Naive B cell (primary cell): ENCODE measurements around the gene SCAMP3. TPM values are rescaled to one million over a fixed set of nuclear protein-coding genes. Genes with fewer than 3 reads are reported as not detected.
A peak's percentile ranks its signal among the peaks of the same experiment; 100 is the strongest.
"Not testable (repeated sequence)": the region's sequence is repeated elsewhere in the genome, so short reads cannot be mapped to it uniquely, and the experiment has no call there.

ENCODE experiments used
- ATAC-seq, 2 donors: fragments of 150-1000 bp; cut with Tn5 transposase; 2 replicates each; pipeline ENCODE4 v1.10.0; 2021; ENCODE audit warnings: low read depth in 2 of 2, mild to moderate bottlenecking in 2 of 2, moderate library complexity in 2 of 2
- DNase-seq: peaks from one replicate; pipeline ENCODE4 v3.0.0; 2022
- H3K27ac Mint-ChIP-seq, 6 donors: one replicate each; pipeline ENCODE4 v1.8.0; 2020 to 2022; ENCODE audit warnings: mild to moderate bottlenecking in 6 of 6, mixed read lengths in 6 of 6, moderate library complexity in 5 of 6, inconsistent platforms in 2 of 6
- H3K27me3 Mint-ChIP-seq, 3 donors: one replicate each; pipeline ENCODE4 v1.8.0; 2021 to 2022; ENCODE audit warnings: mixed read lengths in 3 of 3, mild to moderate bottlenecking in 1 of 3
- H3K36me3 Mint-ChIP-seq, 2 donors: one replicate each; pipeline ENCODE4 v1.8.0; 2020 to 2022; ENCODE audit warnings: mixed read lengths in 2 of 2, inconsistent platforms in 1 of 2, mild to moderate bottlenecking in 1 of 2
- H3K4me1 Mint-ChIP-seq, 3 donors: one replicate each; pipeline ENCODE4 v1.8.0; 2020 to 2022; ENCODE audit warnings: mixed read lengths in 3 of 3, inconsistent platforms in 1 of 3, mild to moderate bottlenecking in 1 of 3, moderate library complexity in 1 of 3
- H3K4me3 Mint-ChIP-seq, 8 donors: one replicate each; pipeline ENCODE4 v1.8.0; 2020 to 2022; ENCODE audit warnings: mild to moderate bottlenecking in 8 of 8, mixed read lengths in 8 of 8, moderate library complexity in 8 of 8, inconsistent platforms in 2 of 8
- H3K9me3 Mint-ChIP-seq, 7 donors: one replicate each; pipeline ENCODE4 v1.8.0; 2020 to 2022; ENCODE audit warnings: mixed read lengths in 7 of 7, mild to moderate bottlenecking in 5 of 7, inconsistent platforms in 2 of 7, moderate library complexity in 1 of 7
- polyA plus RNA-seq, 6 donors: library from polyadenylated mRNA; unstranded; fragments of 300-500 nt; fragmentation: Illumina TruSeq; gene quantifications; one replicate each; pipeline ENCODE4 v1.2.3, GENCODE V29; 2021; ENCODE audit warnings: low read depth in 6 of 6

SCAMP3 gene
- polyA plus RNA-seq, 6 donors from 2014 or later: 100 to 142 (median 125) TPM

- Mint-ChIP-seq H3K4me1 (peaks cover 0 to 12% (median 12%) of the 10 kb centered on the region in 3 donors), H3K27ac (no peak overlapping the region), H3K27me3 (peaks cover 35 to 54% (median 50%) of the 10 kb centered on the region in 3 donors), H3K4me3 (peak overlapping the region in 1 of 8 donors; percentile 22), H3K9me3 (peaks cover 0 to 3% (median 0%) of the 10 kb centered on the region in 7 donors), H3K36me3 (no peaks in the 10 kb centered on the region)
- no peak for DNase-seq
- no peak for ATAC-seq
Measured at GRCh38 chr1:155295942-155296267, 33.7 kb upstream of the SCAMP3 start.

- Mint-ChIP-seq H3K9me3 (peaks cover 0 to 3% (median 0%) of the 10 kb centered on the region in 7 donors), H3K27ac (no peak overlapping the region), H3K4me1 (peaks cover 0 to 12% (median 12%) of the 10 kb centered on the region in 3 donors), H3K36me3 (no peaks in the 10 kb centered on the region), H3K4me3 (peak overlapping the region in 1 of 8 donors; percentile 22), H3K27me3 (peaks cover 35 to 54% (median 52%) of the 10 kb centered on the region in 3 donors)
- ATAC-seq (no peak), DNase-seq (no peak)
Measured at GRCh38 chr1:155295183-155295941, 33.2 kb upstream of the SCAMP3 start.

- Mint-ChIP-seq H3K4me1 (peaks cover 0 to 12% (median 12%) of the 10 kb centered on the region in 3 donors), H3K27ac (no peak overlapping the region), H3K9me3 (peaks cover 0 to 3% (median 0%) of the 10 kb centered on the region in 7 donors), H3K4me3 (peak overlapping the region in 4 of 8 donors; percentile 9 to 76 (median 38)), H3K36me3 (no peaks in the 10 kb centered on the region), H3K27me3 (peaks cover 35 to 59% (median 54%) of the 10 kb centered on the region in 3 donors)
- ATAC-seq (no peak), DNase-seq (no peak)
Measured at GRCh38 chr1:155294520-155295182, 32.5 kb upstream of the SCAMP3 start.

GRCh38 chr1:155293086-155293749, 31.1 kb upstream of the SCAMP3 start:
- peaks cover 35 to 59% (median 48%) of the 10 kb centered on the region in 3 donors for H3K27me3 Mint-ChIP-seq
- ATAC-seq (no peak), DNase-seq (no peak)
- H3K4me3 Mint-ChIP-seq: no peak overlapping the region
- H3K27ac Mint-ChIP-seq: peak overlapping the region in 1 of 6 donors; percentile 71
- peaks cover 0 to 12% (median 12%) of the 10 kb centered on the region in 3 donors for H3K4me1 Mint-ChIP-seq
- H3K36me3 Mint-ChIP-seq: no peaks in the 10 kb centered on the region
- H3K9me3 Mint-ChIP-seq: peaks cover 0 to 3% (median 0%) of the 10 kb centered on the region in 7 donors

GRCh38 chr1:155291006-155291405, 28.8 kb upstream of the SCAMP3 start:
- ATAC-seq, H3K4me1 Mint-ChIP-seq, H3K36me3 Mint-ChIP-seq, DNase-seq, H3K4me3 Mint-ChIP-seq, H3K27ac Mint-ChIP-seq, H3K9me3 Mint-ChIP-seq: not testable (repeated sequence)
- peaks cover 17 to 37% (median 28%) of the 10 kb centered on the region in 3 donors for H3K27me3 Mint-ChIP-seq

- no peak overlapping the region for H3K4me3 Mint-ChIP-seq
- H3K27ac Mint-ChIP-seq: no peak overlapping the region
- H3K4me1 Mint-ChIP-seq: no peaks in the 10 kb centered on the region
- H3K36me3 Mint-ChIP-seq: no peaks in the 10 kb centered on the region
- no peaks in the 10 kb centered on the region for H3K9me3 Mint-ChIP-seq
- no peak for DNase-seq
- no peak for ATAC-seq
- H3K27me3 Mint-ChIP-seq: peaks cover 0 to 18% (median 5%) of the 10 kb centered on the region in 3 donors
Measured at GRCh38 chr1:155287987-155288543, 25.9 kb upstream of the SCAMP3 start.

- Mint-ChIP-seq H3K9me3 (no peaks in the 10 kb centered on the region), H3K36me3 (no peaks in the 10 kb centered on the region), H3K27ac (peak overlapping the region in 2 of 6 donors; percentile 5 to 60), H3K27me3 (peaks cover 0 to 13% (median 1%) of the 10 kb centered on the region in 3 donors), H3K4me1 (no peaks in the 10 kb centered on the region), H3K4me3 (no peak overlapping the region)
- no peak for DNase-seq
- no peak for ATAC-seq
Measured at GRCh38 chr1:155286544-155286943, 24.4 kb upstream of the SCAMP3 start.

GRCh38 chr1:155285631-155286044, 23.5 kb upstream of the SCAMP3 start:
- H3K27ac Mint-ChIP-seq: no peak overlapping the region
- H3K9me3 Mint-ChIP-seq: no peaks in the 10 kb centered on the region
- no peak for ATAC-seq

GRCh38 chr1:155285063-155285462, 22.9 kb upstream of the SCAMP3 start:
- Mint-ChIP-seq H3K9me3 (no peaks in the 10 kb centered on the region), H3K27me3 (peaks cover 0 to 3% (median 0%) of the 10 kb centered on the region in 3 donors), H3K4me3 (peak overlapping the region in 1 of 8 donors; percentile 61), H3K4me1 (no peaks in the 10 kb centered on the region), H3K36me3 (no peaks in the 10 kb centered on the region), H3K27ac (peak overlapping the region in 1 of 6 donors; percentile 42)
- ATAC-seq: no peak
- DNase-seq: no peak

More at GRCh38 chr1:155285631-155286044, 23.5 kb upstream of the SCAMP3 start:
- no peak for DNase-seq
- H3K4me3 Mint-ChIP-seq: no peak overlapping the region
- H3K4me1 Mint-ChIP-seq: no peaks in the 10 kb centered on the region
- H3K36me3 Mint-ChIP-seq: no peaks in the 10 kb centered on the region
- H3K27me3 Mint-ChIP-seq: peaks cover 0 to 9% (median 0%) of the 10 kb centered on the region in 3 donors

- Mint-ChIP-seq H3K4me1 (no peaks in the 10 kb centered on the region), H3K27ac (no peak overlapping the region), H3K9me3 (no peaks in the 10 kb centered on the region), H3K27me3 (no peaks in the 10 kb centered on the region), H3K4me3 (no peak overlapping the region), H3K36me3 (no peaks in the 10 kb centered on the region)
- DNase-seq (no peak), ATAC-seq (no peak)
Measured at GRCh38 chr1:155284476-155284875, 22.3 kb upstream of the SCAMP3 start.

GRCh38 chr1:155282488-155283091, 20.4 kb upstream of the SCAMP3 start:
- no peaks in the 10 kb centered on the region for H3K27me3 Mint-ChIP-seq
- no peaks in the 10 kb centered on the region for H3K36me3 Mint-ChIP-seq
- no peak for ATAC-seq
- peaks cover 0 to 8% (median 7%) of the 10 kb centered on the region in 3 donors for H3K4me1 Mint-ChIP-seq
- no peak for DNase-seq
- H3K4me3 Mint-ChIP-seq: no peak overlapping the region
- H3K9me3 Mint-ChIP-seq: no peaks in the 10 kb centered on the region
- H3K27ac Mint-ChIP-seq: peak overlapping the region in 1 of 6 donors; percentile 85

GRCh38 chr1:155279268-155279667, 17.1 kb upstream of the SCAMP3 start:
- H3K27ac Mint-ChIP-seq: peak overlapping the region in 1 of 6 donors; percentile 40
- H3K4me1 Mint-ChIP-seq: peaks cover 18 to 23% (median 22%) of the 10 kb centered on the region in 3 donors
- ATAC-seq (no peak), DNase-seq (no peak)
- H3K27me3 Mint-ChIP-seq: no peaks in the 10 kb centered on the region
- no peaks in the 10 kb centered on the region for H3K9me3 Mint-ChIP-seq
- H3K4me3 Mint-ChIP-seq: peak overlapping the region in 1 of 8 donors; percentile 59
- no peaks in the 10 kb centered on the region for H3K36me3 Mint-ChIP-seq

GRCh38 chr1:155278689-155279160, 16.6 kb upstream of the SCAMP3 start:
- Mint-ChIP-seq H3K36me3 (no peaks in the 10 kb centered on the region), H3K4me3 (peak overlapping the region in 7 of 8 donors; percentile 17 to 90 (median 77)), H3K4me1 (peaks cover 19 to 26% (median 24%) of the 10 kb centered on the region in 3 donors), H3K9me3 (no peaks in the 10 kb centered on the region), H3K27ac (peak overlapping the region in 1 of 6 donors; percentile 48), H3K27me3 (no peaks in the 10 kb centered on the region)
- ATAC-seq: no peak
- no peak for DNase-seq
